Measurements from ENCODE around the gene CTNND2.
"Not testable (repeated sequence)": the region's sequence is repeated elsewhere in the genome, so short reads cannot be mapped to it uniquely, and the experiment has no call there.

The CTNND2 gene

DNA sequence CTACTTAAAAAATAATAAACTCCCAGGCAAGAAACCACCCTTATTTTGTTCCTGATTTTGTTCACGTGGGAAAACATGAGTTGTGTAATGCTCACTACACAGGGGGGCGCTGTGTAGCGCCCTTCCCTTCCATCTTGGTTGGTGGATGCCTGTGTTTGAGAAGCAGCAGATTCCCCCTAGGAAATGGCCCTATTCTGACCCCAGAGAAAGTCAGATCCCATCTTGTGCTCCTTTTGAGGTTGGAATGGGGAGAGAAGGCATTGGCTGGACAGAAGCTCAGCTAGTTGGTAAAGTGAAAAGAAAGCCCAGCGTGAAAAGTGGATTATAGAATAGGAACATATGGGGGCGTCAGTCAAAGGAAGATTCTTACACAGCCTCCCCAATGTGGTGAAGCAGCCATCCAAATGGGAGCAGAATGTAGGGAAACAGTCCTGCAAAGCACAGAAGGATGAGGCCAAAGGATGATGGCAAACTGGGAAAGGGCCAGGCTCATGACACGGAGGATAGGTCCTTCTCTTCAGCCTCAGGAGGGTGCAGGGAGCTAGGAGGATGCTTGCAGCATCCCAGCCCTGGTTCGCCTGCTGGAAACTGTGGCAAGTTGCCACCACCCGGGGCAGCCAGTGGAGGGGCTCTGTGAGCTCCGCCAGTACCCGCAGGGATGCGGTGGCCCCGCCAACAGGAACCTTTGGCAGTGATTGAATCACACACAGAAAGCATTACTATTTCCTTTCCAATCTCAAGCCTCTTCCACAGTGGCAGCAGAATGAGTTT is 829.0 kb downstream of the CTNND2 start:
- no peak for TF ChIP-seq JUND (IDR thresholded peaks at IDR 0.05; ENCODE audit: low read depth)
- DNase-seq (ENCODE audit: low read depth in 1 of 2, low spot score in 1 of 2) = no peak
- in situ Hi-C loops (cut with HindIII; ENCODE audit: low pct_unique_long_range_greater_than_20kb, low sequenced_read_pairs) = no loop called here

DNA sequence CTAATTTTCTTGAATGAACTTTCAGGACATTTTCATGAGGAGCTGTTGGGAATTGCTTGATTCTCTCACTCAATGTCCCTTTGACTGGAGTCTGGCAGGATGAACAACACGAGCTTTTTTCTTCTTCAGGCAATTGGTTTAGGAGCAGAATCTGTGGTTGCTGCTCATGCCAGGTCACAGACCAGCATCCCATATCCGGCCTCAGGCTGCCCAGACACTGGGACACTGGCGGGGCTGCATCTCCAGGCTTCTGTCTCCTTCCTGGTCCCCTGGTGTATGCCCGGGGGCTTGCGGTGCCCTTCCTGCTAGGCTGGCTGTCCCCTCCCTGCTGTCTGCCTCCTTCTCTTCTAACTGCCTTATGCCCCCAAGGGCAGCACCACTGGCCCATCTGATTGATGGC is 831.7 kb downstream of the CTNND2 start:
- TF ChIP-seq JUND (IDR thresholded peaks at IDR 0.05; ENCODE audit: low read depth) = no peak
- DNase-seq (ENCODE audit: low read depth in 1 of 2, low spot score in 1 of 2) = no peak
- in situ Hi-C loops (cut with HindIII; ENCODE audit: low pct_unique_long_range_greater_than_20kb, low sequenced_read_pairs) = no loop called here

DNA sequence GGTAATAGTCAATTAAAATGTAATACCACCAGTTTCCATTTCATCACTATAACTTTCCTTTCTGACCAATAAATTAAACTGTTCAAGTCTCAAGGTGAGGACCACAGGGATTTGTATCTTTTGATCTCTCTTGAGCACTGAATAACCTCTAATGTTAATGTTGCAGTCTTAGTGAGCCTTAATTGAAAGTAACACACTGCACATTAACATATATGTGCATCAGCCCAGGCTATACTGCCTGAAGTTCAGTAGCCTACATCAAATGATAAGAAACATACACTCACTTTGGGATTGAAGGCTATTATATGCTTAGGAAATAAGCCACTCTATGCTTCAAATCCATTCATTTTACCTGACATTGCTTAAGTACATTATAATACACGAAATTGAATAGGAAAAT is 832.2 kb downstream of the CTNND2 start:
- no peak for TF ChIP-seq JUND (IDR thresholded peaks at IDR 0.05; ENCODE audit: low read depth)
- no peak for DNase-seq (ENCODE audit: low read depth in 1 of 2, low spot score in 1 of 2)
- in situ Hi-C loops (cut with HindIII; ENCODE audit: low pct_unique_long_range_greater_than_20kb, low sequenced_read_pairs) = no loop called here

DNA sequence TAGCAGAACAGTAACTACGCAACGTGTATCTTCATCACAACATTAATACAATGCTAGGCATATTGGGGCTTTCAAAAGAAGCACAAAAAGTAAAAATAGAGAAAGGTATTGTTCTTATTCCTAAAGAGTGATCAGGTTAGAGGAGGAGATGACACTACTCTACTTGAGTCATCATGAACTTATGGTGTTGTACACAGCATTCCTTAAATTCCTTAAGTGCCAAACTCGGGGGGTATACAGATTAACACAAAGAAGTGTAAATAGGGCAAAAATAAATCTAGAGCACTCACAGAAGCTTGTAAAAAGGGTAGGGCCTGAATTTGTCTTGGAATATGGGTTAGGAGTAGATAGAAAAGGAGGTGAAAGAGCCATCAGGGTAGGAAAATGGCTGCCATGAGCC is 835.2 kb downstream of the CTNND2 start:
- in situ Hi-C loops (cut with HindIII; ENCODE audit: low pct_unique_long_range_greater_than_20kb, low sequenced_read_pairs) = no loop called here
- no peak for DNase-seq (ENCODE audit: low read depth in 1 of 2, low spot score in 1 of 2)
- no peak for TF ChIP-seq JUND (IDR thresholded peaks at IDR 0.05; ENCODE audit: low read depth)

DNA sequence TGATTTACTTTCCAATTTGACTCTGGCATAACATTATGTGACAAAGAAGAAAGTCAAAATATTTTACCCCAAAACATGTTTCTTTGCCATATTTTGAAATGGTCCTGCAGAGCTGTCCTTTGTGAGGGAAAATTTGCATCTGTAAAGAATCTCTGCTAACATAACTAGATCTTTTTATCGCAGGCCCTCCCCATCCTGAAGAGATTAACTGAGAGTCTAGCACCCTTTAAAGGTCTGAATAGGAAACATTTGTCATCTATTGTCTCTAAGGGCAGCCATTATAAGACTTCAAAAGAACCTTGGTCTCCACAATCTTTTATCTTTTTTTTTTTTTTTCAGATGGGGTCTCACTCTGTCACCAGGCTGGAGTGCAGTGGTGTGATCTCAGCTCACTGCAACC is 838.5 kb downstream of the CTNND2 start:
- DNase-seq (ENCODE audit: low read depth in 1 of 2, low spot score in 1 of 2); in situ Hi-C loops (cut with HindIII; ENCODE audit: low pct_unique_long_range_greater_than_20kb, low sequenced_read_pairs): not testable (repeated sequence)

DNA sequence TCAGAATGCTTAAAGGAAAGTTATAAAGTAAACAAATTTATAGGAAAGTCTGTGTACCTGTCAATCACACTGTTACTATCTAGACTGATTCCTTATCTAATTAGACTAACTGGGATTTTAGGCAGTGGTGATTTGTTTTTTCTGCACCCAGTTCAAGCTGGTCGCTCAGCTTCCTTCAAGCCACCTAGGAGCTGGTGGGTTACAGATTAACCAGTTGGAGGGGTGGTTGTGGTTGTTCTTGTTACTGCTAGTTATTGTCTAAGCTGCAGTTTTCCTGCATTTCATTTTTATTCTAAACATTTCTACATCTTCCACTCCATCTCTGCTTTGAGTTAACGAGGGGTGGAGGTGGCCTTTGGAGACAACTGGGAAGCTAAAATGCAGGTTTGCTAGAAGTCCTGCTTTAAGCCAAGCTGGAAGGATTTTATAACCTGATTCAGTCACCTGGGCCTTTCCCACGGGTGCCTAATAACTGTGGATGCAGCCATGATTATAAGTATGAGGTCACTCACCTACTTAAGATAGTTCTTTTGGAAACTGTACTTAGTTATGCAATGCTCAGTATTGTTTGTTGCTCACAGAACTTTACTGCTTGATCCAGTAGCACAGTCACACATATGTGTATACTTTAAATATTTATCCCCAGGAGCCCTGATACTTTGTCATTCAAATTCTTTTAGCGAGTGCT is 839.3 kb downstream of the CTNND2 start:
- no peak for TF ChIP-seq JUND (IDR thresholded peaks at IDR 0.05; ENCODE audit: low read depth)
- no peak for DNase-seq (ENCODE audit: low read depth in 1 of 2, low spot score in 1 of 2)

DNA sequence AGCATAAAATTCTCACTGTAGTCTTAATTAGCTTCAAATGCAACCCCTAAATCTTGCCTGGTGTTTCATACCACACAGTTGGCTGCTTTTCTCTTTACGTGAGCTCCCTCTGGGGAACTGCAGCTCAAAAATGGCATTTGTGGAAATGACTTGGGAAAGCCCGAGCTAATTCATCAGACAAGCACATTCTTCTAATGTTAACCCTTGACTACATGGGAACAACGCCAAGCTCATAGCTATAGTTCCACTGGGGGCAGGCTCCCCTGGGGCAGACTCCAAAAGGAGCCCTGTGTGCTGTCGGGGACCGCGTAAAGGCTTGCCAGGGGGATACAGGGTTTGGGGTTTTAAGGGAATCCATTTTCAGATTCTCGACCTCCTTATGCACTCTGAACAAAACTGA is 841.8 kb downstream of the CTNND2 start:
- TF ChIP-seq JUND (IDR thresholded peaks at IDR 0.05; ENCODE audit: low read depth) = no peak
- no peak for DNase-seq (ENCODE audit: low read depth in 1 of 2, low spot score in 1 of 2)
- in situ Hi-C loops (cut with HindIII; ENCODE audit: low pct_unique_long_range_greater_than_20kb, low sequenced_read_pairs) = no loop called here

More for the DNA sequence above, 839.3 kb downstream of the CTNND2 start:
- in situ Hi-C loops (cut with HindIII; ENCODE audit: low pct_unique_long_range_greater_than_20kb, low sequenced_read_pairs) = no loop called here

DNA sequence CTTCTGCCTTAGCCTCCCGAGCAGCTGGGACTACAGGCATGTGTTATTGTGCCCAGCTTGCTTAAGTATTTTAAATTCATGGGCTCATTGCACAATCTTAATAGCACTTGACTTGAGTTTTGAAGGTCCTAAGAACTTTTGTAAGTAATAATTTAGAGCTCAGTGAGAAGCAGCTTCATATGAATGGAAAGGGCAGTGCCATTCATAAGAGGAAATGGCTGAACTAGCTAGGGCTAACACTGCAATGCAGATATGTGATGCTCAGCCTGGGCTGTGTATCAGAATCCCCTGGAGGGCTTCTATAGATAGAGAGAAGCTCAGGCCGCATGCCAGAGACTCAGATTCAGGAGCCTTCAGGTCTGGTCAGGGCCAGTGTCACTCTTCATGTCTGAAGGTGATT is 847.7 kb downstream of the CTNND2 start:
- DNase-seq (ENCODE audit: low read depth in 1 of 2, low spot score in 1 of 2) = no peak
- TF ChIP-seq JUND (IDR thresholded peaks at IDR 0.05; ENCODE audit: low read depth) = no peak
- in situ Hi-C loops (cut with HindIII; ENCODE audit: low pct_unique_long_range_greater_than_20kb, low sequenced_read_pairs) = no loop called here

DNA sequence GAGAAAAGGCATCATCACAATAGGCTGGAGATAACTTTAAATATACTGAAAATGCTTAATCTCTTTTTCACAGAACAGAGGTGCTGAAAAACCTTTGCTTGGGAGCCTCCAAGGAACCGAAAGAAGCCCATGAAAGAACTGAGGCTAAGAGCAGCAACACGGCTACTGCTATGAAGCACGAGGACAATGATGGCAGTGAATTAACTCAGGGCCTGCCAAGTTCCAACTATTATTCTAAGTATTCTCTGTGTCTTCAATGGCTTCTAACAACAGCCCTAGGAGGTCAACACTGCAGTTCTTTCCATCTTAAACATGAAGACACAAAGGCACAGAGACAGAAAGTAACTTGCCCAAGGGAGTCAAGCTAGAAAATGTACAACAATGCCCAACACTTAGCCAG is 850.2 kb downstream of the CTNND2 start:
- DNase-seq (ENCODE audit: low read depth in 1 of 2, low spot score in 1 of 2) = no peak
- in situ Hi-C loops (cut with HindIII; ENCODE audit: low pct_unique_long_range_greater_than_20kb, low sequenced_read_pairs) = no loop called here
- TF ChIP-seq JUND (IDR thresholded peaks at IDR 0.05; ENCODE audit: low read depth) = no peak

DNA sequence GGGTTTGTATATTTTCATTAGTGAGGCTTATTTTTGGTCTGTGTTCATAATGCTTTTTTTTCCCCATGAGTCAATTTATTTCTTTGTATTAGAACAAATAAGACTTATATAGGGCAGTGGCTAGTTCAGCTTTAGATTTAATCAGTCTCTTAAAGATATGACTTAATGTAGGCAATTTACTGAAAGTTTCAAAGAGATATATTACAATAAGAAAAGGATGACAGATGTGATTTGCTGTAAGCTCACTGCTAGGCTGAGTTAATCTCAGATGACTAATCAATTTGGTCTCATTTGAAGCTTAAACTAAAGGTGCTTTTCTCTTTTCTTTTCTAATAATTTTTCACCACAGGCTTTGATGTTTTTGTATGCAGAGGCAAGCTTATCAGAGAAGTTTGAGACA is 851.4 kb downstream of the CTNND2 start:
- in situ Hi-C loops (cut with HindIII; ENCODE audit: low pct_unique_long_range_greater_than_20kb, low sequenced_read_pairs) = no loop called here

DNA sequence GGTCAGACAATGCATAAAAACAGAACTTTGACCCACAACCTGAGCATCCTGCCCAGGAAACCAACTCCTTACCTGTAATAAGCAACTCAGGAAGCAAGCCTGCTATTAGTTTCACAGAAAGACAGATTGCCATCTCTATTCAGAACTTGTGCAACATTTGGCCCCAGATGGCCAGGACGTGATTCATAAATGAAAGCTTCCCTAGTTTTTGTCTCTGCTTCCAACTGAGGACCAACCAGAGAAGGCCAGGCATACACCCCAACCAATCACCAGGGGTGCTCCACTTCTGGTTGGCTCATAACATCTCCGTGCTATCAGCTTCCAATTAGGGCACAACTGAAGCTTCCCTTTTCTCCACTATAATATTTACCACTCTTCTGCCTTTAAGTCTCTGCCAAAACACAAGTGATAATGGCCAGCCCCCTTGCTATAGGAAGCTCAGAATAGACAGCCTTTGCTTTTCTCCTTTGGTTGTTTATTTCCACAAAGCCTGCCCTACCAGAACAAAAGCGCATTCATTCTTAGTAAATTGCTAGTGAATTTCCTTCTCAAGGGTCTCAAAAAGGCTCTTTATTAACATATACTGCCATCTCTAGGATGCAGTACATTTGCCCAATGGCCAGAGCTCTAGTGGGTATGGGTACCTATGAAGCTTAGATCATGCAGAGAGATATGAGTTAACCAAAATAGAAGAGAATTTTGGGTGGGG is 853.5 kb downstream of the CTNND2 start:
- in situ Hi-C loops (cut with HindIII; ENCODE audit: low pct_unique_long_range_greater_than_20kb, low sequenced_read_pairs) = no loop called here
- DNase-seq (ENCODE audit: low read depth in 1 of 2, low spot score in 1 of 2) = no peak
- no peak for TF ChIP-seq JUND (IDR thresholded peaks at IDR 0.05; ENCODE audit: low read depth)

More for the DNA sequence above, 851.4 kb downstream of the CTNND2 start:
- no peak for DNase-seq (ENCODE audit: low read depth in 1 of 2, low spot score in 1 of 2)
- no peak for TF ChIP-seq JUND (IDR thresholded peaks at IDR 0.05; ENCODE audit: low read depth)

DNA sequence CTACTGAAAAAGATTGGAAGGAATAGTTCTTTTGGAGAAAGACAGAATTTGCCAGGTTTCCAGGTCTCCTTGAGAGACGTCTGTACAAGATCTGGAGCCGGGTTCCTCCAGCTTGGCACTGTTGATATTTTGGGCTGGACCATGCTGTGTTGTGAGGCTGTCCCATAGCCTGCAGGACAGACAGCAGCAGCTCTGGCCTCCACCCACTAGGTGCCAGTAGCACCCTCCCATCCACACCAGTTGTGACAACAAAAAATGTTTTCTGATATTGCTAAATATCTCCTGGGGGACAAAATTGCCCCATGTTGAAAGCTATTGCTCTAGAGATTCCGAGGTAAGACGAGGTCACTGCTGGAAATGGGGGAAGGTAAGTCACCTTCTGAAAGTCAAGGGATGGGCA is 855.5 kb downstream of the CTNND2 start:
- no peak for DNase-seq (ENCODE audit: low read depth in 1 of 2, low spot score in 1 of 2)
- no peak for TF ChIP-seq JUND (IDR thresholded peaks at IDR 0.05; ENCODE audit: low read depth)
- in situ Hi-C loops (cut with HindIII; ENCODE audit: low pct_unique_long_range_greater_than_20kb, low sequenced_read_pairs) = no loop called here

DNA sequence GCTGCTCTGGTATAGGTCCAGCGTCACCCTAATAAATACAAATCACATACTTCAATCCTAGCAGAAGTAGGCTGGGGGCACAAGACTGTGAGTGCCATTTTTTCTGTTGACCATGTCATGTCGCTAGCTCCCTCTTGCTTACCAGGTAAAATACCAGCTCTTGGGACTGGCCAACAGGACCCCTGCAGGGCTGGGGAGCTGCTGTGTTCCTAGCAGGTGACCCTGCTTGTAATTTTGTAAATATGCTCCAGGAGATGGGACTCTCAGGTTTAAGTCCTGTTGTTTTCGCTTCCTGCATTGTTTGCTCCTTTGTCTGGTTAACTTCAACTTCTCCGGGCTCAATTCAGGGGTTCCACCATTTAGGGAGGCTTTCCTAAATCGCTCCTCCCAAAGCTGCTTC is 856.6 kb downstream of the CTNND2 start:
- TF ChIP-seq JUND (IDR thresholded peaks at IDR 0.05; ENCODE audit: low read depth) = no peak
- no peak for DNase-seq (ENCODE audit: low read depth in 1 of 2, low spot score in 1 of 2)
- in situ Hi-C loops (cut with HindIII; ENCODE audit: low pct_unique_long_range_greater_than_20kb, low sequenced_read_pairs) = no loop called here
